Prostate gland (tissue), 2 donors: Measurements from ENCODE around the gene CIB1. TPM values are rescaled to one million over a fixed set of nuclear protein-coding genes. Genes with fewer than 3 reads are reported as not detected.

Experiments used
- DNase-seq: peaks from one replicate; pipeline ENCODE4 v3.0.0-alpha.2; 2019; ENCODE audit warnings: low spot score
- H3K27ac ChIP-seq, 2 donors: fragments of 200-600 bp; sonication (generic); 2 replicates each; pipeline ENCODE4 v1.5.1; 2017 to 2019
- H3K27me3 ChIP-seq: fragments of 200-600 bp; sonication (generic); replicated peaks from 2 replicates; pipeline ENCODE4 v1.5.1; 2019; ENCODE audit not compliant: insufficient read depth
- H3K36me3 ChIP-seq, 2 donors: fragments of 200-600 bp; sonication (generic); 1 replicate in 1 of 2; 2 replicates in 1 of 2; pipeline versions ENCODE4 v1.5.1 to v1.8.1; 2017 to 2019
- H3K4me1 ChIP-seq: fragments of 200-600 bp; sonication (generic); replicated peaks from 2 replicates; pipeline ENCODE4 v1.5.1; 2019
- H3K4me3 ChIP-seq, 2 donors: fragments of 200-600 bp; sonication (generic); 2 replicates each; pipeline ENCODE4 v1.5.1; 2017 to 2019
- H3K9me3 ChIP-seq: fragments of 200-600 bp; sonication (generic); 2 replicates; pipeline ENCODE4 v1.5.1; 2017
- CTCF ChIP-seq, 4 experiments: fragments of 200-600 bp in 2 of 4; fragments of 450-650 bp in 2 of 4; sonication (generic) in 2 of 4; IDR thresholded peaks; 1 replicate in 3 of 4; 2 replicates in 1 of 4; pipeline ENCODE4 v1.5.1; 2016 to 2019; ENCODE audit warnings: antibody characterized with exemption in 4 of 4, mild to moderate bottlenecking in 2 of 4, moderate library complexity in 2 of 4
- POLR2A ChIP-seq: fragments of 450-650 bp; IDR thresholded peaks from one replicate; pipeline ENCODE4 v1.6.1; 2016; ENCODE audit warnings: antibody characterized with exemption, mild to moderate bottlenecking
- POLR2AphosphoS5 ChIP-seq: sonication (generic); formaldehyde crosslinking; IDR thresholded peaks from one replicate; pipeline ENCODE4 v1.6.1; 2017; ENCODE audit warnings: antibody characterized with exemption
- WGBS: methylation state at CpG from one replicate; pipeline ENCODE4 v1.1.5; 2018; 5-methylcytosine and 5-hydroxymethylcytosine counted together
- intact Hi-C: fragments of 100-400 bp; cut with DNase I; formaldehyde crosslinking; loops from one replicate; pipeline ENCODE4 v1.14.2; 2022
- total RNA-seq, 2 donors: library from RNA; depleted of rRNA; stranded (reverse); fragments of >200 nt; gene quantifications; one replicate each; pipeline ENCODE4 v1.1.0, GENCODE V29; 2016

CIB1 gene
- total RNA-seq, 2 donors from 2014 or later: 48.3 to 104 TPM

- H3K4me3 ChIP-seq: peak overlapping the region in 1 of 2 donors; percentile 82
These were observed 34.7 kb upstream of the CIB1 start for GRCh38 chr15:90268415-90268814.

GRCh38 chr15:90266485-90266884 lies 32.7 kb upstream of the CIB1 start:
- Histone ChIP-seq H3K4me1 (peaks cover 13% of the 10 kb centered on the region), H3K27me3 (no peaks in the 10 kb centered on the region), H3K36me3 (peaks cover 0 to 4% of the 10 kb centered on the region in 2 donors), H3K27ac (peak overlapping the region; percentile 93 to 98), H3K9me3 (no peaks in the 10 kb centered on the region), H3K4me3 (peak overlapping the region; percentile 65 to 82)
- 6% methylated on average over 15 of the region's 15 CpGs for WGBS
- no peak for DNase-seq
- TF ChIP-seq POLR2AphosphoS5 (no peak), CTCF (IDR thresholded peaks at IDR 0.05) (no peak), POLR2A (no peak)
- intact Hi-C loops: no loop called here

More at GRCh38 chr15:90268415-90268814, 34.7 kb upstream of the CIB1 start:
- TF ChIP-seq POLR2AphosphoS5 (no peak), CTCF (IDR thresholded peaks at IDR 0.05) (no peak), POLR2A (no peak)
- WGBS: 23% methylated on average over 1 of the region's 1 CpG
- peak overlapping the region in 1 of 2 donors; percentile 19 for H3K27ac ChIP-seq
- no peaks in the 10 kb centered on the region for H3K27me3 ChIP-seq
- intact Hi-C loops: no loop called here
- no peaks in the 10 kb centered on the region for H3K9me3 ChIP-seq
- H3K36me3 ChIP-seq: peaks cover 0 to 4% of the 10 kb centered on the region in 2 donors
- no peak for DNase-seq
- H3K4me1 ChIP-seq: peaks cover 13% of the 10 kb centered on the region

- peak overlapping the region; percentile 93 to 98 for H3K27ac ChIP-seq
- peak overlapping the region; percentile 65 to 82 for H3K4me3 ChIP-seq
- H3K4me1 ChIP-seq: peaks cover 13% of the 10 kb centered on the region
- H3K9me3 ChIP-seq: no peaks in the 10 kb centered on the region
- peaks cover 0 to 4% of the 10 kb centered on the region in 2 donors for H3K36me3 ChIP-seq
- DNase-seq: no peak
- under 1% methylated on average over 16 of the region's 16 CpGs for WGBS
- intact Hi-C loops: no loop called here
- TF ChIP-seq POLR2AphosphoS5 (no peak), POLR2A (no peak), CTCF (IDR thresholded peaks at IDR 0.05) (no peak)
- no peaks in the 10 kb centered on the region for H3K27me3 ChIP-seq
These were observed 32.3 kb upstream of the CIB1 start for GRCh38 chr15:90266061-90266431.

- peak in 2 of 4 experiments; percentile 5 to 10 for TF ChIP-seq CTCF (IDR thresholded peaks at IDR 0.05)
- TF ChIP-seq POLR2A: peak; percentile 91
- peak; percentile 96 for TF ChIP-seq POLR2AphosphoS5
- Histone ChIP-seq H3K36me3 (peaks cover 0 to 1% of the 10 kb centered on the region in 2 donors), H3K4me1 (peaks cover 13% of the 10 kb centered on the region), H3K27me3 (no peaks in the 10 kb centered on the region), H3K4me3 (peak within 1 kb of the TSS; percentile 65 to 82), H3K9me3 (no peaks in the 10 kb centered on the region), H3K27ac (peak within 1 kb of the TSS; percentile 93 to 98)
- intact Hi-C loops: no loop called here
- WGBS: under 1% methylated on average over 58 of the region's 59 CpGs
- peak; percentile 95 for DNase-seq
These were observed 31.7 kb upstream of the CIB1 start, which contains the start of gene NGRN for GRCh38 chr15:90265271-90266060. NGRN (plus strand) TSS chr15:90265672; CDS start chr15:90265713, 41 bp downstream.

GRCh38 chr15:90264671-90265070 lies 30.9 kb upstream of the CIB1 start:
- intact Hi-C loops: no loop called here
- peaks cover 13% of the 10 kb centered on the region for H3K4me1 ChIP-seq
- WGBS: 18% methylated on average over 4 of the region's 4 CpGs

More at GRCh38 chr15:90264671-90265070, 30.9 kb upstream of the CIB1 start:
- Histone ChIP-seq H3K9me3 (no peaks in the 10 kb centered on the region), H3K36me3 (no peaks in the 10 kb centered on the region), H3K27ac (peak overlapping the region; percentile 93 to 98), H3K27me3 (no peaks in the 10 kb centered on the region), H3K4me3 (peak overlapping the region; percentile 65 to 82)
- DNase-seq: no peak
- TF ChIP-seq POLR2A: no peak
- TF ChIP-seq CTCF (IDR thresholded peaks at IDR 0.05): no peak
- TF ChIP-seq POLR2AphosphoS5: no peak
